SK-N-DZ (cell line): ENCODE measurements around the gene ATRIP. TPM values are rescaled to one million over a fixed set of nuclear protein-coding genes. Genes with fewer than 3 reads are reported as not detected.
"Not testable (repeated sequence)": the region's sequence is repeated elsewhere in the genome, so short reads cannot be mapped to it uniquely, and the experiment has no call there.

Source experiments
- DNase-seq: peaks from one replicate; pipeline ENCODE4 v3.0.0-alpha.2; 2015; ENCODE audit warnings: low spot score
- polyA plus RNA-seq, 2 experiments: library from polyadenylated mRNA; depleted of rRNA; stranded (reverse); fragments of >200 nt; gene quantifications; 2 replicates each; pipeline ENCODE4 v1.2.3, GENCODE V29; 2014

ATRIP gene
- polyA plus RNA-seq (2014; cell fraction: cytosol; rRNA removed), result 8.2 and 8.6 TPM in 2 replicates
- 16.8 and 17.7 TPM in 2 replicates for polyA plus RNA-seq (2014; cell fraction: nucleus; rRNA removed)

- peak; percentile 84 for DNase-seq
Measured at GRCh38 chr3:48446425-48447193, at the start of gene ATRIP. Gene ATRIP, plus strand, starts transcription at chr3:48446737. Its CDS starts 109 bp downstream, at chr3:48446846.

GRCh38 chr3:48397767-48398681, 48.5 kb upstream of the ATRIP start:
- DNase-seq, result no peak

- no peak for DNase-seq
Measured at GRCh38 chr3:48398701-48399386, 47.7 kb upstream of the ATRIP start.

- DNase-seq, result no peak
Measured at GRCh38 chr3:48399387-48400172, 47.0 kb upstream of the ATRIP start.

- peak; percentile 48 for DNase-seq
Measured at GRCh38 chr3:48400824-48401433, 45.6 kb upstream of the ATRIP start.

- not testable (repeated sequence) for DNase-seq
Measured at GRCh38 chr3:48401434-48401901, 45.1 kb upstream of the ATRIP start.

- no peak for DNase-seq
Measured at GRCh38 chr3:48402281-48402732, 44.2 kb upstream of the ATRIP start.

- no peak for DNase-seq
Measured at GRCh38 chr3:48402907-48403306, 43.6 kb upstream of the ATRIP start.

- no peak for DNase-seq
Measured at GRCh38 chr3:48403533-48404439, 42.8 kb upstream of the ATRIP start.

GRCh38 chr3:48404440-48405342, 41.8 kb upstream of the ATRIP start:
- DNase-seq, result no peak

- DNase-seq, result no peak
Measured at GRCh38 chr3:48405343-48405881, 41.1 kb upstream of the ATRIP start.

GRCh38 chr3:48405971-48406370, 40.6 kb upstream of the ATRIP start:
- no peak for DNase-seq

- no peak for DNase-seq
Measured at GRCh38 chr3:48406443-48407431, 39.8 kb upstream of the ATRIP start.

GRCh38 chr3:48407542-48408099, 38.9 kb upstream of the ATRIP start:
- DNase-seq, result no peak

- DNase-seq, result no peak
Measured at GRCh38 chr3:48408823-48409281, 37.7 kb upstream of the ATRIP start.
